Prostate gland (tissue), 2 donors: Measurements from ENCODE around the gene PIAS1.

Experiments
- POLR2A ChIP-seq: fragments of 450-650 bp; IDR thresholded peaks from one replicate; pipeline ENCODE4 v1.6.1; 2016; ENCODE audit warnings: antibody characterized with exemption, mild to moderate bottlenecking
- POLR2AphosphoS5 ChIP-seq: sonication (generic); formaldehyde crosslinking; IDR thresholded peaks from one replicate; pipeline ENCODE4 v1.6.1; 2017; ENCODE audit warnings: antibody characterized with exemption
- TF ChIP-seq, protein P1 (sequence below), 4 experiments: fragments of 200-600 bp in 2 of 4; fragments of 450-650 bp in 2 of 4; sonication (generic) in 2 of 4; IDR thresholded peaks; 1 replicate in 3 of 4; 2 replicates in 1 of 4; pipeline ENCODE4 v1.5.1; 2016 to 2019; ENCODE audit warnings: antibody characterized with exemption in 4 of 4, mild to moderate bottlenecking in 2 of 4, moderate library complexity in 2 of 4

GRCh38 chr15:68080783-68081182, 26.7 kb downstream of the PIAS1 start:
- TF ChIP-seq, protein P1, sequence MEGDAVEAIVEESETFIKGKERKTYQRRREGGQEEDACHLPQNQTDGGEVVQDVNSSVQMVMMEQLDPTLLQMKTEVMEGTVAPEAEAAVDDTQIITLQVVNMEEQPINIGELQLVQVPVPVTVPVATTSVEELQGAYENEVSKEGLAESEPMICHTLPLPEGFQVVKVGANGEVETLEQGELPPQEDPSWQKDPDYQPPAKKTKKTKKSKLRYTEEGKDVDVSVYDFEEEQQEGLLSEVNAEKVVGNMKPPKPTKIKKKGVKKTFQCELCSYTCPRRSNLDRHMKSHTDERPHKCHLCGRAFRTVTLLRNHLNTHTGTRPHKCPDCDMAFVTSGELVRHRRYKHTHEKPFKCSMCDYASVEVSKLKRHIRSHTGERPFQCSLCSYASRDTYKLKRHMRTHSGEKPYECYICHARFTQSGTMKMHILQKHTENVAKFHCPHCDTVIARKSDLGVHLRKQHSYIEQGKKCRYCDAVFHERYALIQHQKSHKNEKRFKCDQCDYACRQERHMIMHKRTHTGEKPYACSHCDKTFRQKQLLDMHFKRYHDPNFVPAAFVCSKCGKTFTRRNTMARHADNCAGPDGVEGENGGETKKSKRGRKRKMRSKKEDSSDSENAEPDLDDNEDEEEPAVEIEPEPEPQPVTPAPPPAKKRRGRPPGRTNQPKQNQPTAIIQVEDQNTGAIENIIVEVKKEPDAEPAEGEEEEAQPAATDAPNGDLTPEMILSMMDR (IDR thresholded peaks at IDR 0.05), result no peak
- TF ChIP-seq POLR2A (no peak), POLR2AphosphoS5 (no peak)
